K562 treated with DMSO at 1 percent for 12 hours (cell line): ENCODE data around the gene SLC2A10. TPM values are rescaled to one million over a fixed set of nuclear protein-coding genes. Genes with fewer than 3 reads are reported as not detected.

Experiments
- total RNA-seq: library from RNA; unstranded; fragments of 300-600 nt; gene quantifications from 2 replicates; pipeline ENCODE4 v1.2.3, GENCODE V29; 2022; ENCODE audit not compliant: insufficient read depth

Gene SLC2A10
- total RNA-seq, result 0.28 and 2.0 TPM in 2 replicates

GRCh38 chr20:46709459-46710152 is at the start of gene SLC2A10:
SLC2A10 (plus strand) TSS chr20:46709649; CDS start chr20:46709737, 88 bp downstream.

GRCh38 chr20:46689082-46689753 is 20.2 kb upstream of the SLC2A10 start, which contains the start of gene TP53RK:
TP53RK (minus strand) TSS chr20:46689444; CDS start chr20:46689414, 30 bp downstream.

Other genes starting within 250 kb of the SLC2A10 start
- gene ZNF334, start 196.1 kb upstream of the SLC2A10 start, total RNA-seq, result 0.32 and 0.53 TPM in 2 replicates
- gene OCSTAMP, start 159.0 kb upstream of the SLC2A10 start, total RNA-seq, result not detected in 2 replicates
- 4.3 and 10.3 TPM in 2 replicates for gene SLC13A3, start 58.2 kb upstream of the SLC2A10 start, total RNA-seq
- 9.5 and 10.9 TPM in 2 replicates for gene TP53RK, start 20.2 kb upstream of the SLC2A10 start, total RNA-seq
- not detected in 2 replicates for gene EYA2, start 185.2 kb downstream of the SLC2A10 start, total RNA-seq